Progenitor cell of endocrine pancreas (in vitro differentiated cells): ENCODE data around the gene MAPK14. TPM values are rescaled to one million over a fixed set of nuclear protein-coding genes. Genes with fewer than 3 reads are reported as not detected.

Experiments used
- DNase-seq: peaks from one replicate; pipeline ENCODE4 v3.0.0; 2021; ENCODE audit warnings: low spot score; ENCODE audit not compliant: unreplicated experiment
- H3K27ac Mint-ChIP-seq: 2 replicates; pipeline ENCODE4 v1.8.0; 2021; ENCODE audit warnings: mild to moderate bottlenecking, moderate library complexity, mixed read lengths
- H3K27me3 Mint-ChIP-seq: 2 replicates; pipeline ENCODE4 v1.8.0; 2021; ENCODE audit warnings: mixed read lengths
- H3K36me3 Mint-ChIP-seq: 2 replicates; pipeline ENCODE4 v1.8.0; 2022; ENCODE audit warnings: mixed read lengths; ENCODE audit not compliant: insufficient read depth
- H3K4me1 Mint-ChIP-seq: 2 replicates; pipeline ENCODE4 v1.8.0; 2021; ENCODE audit warnings: low read depth, mixed read lengths
- H3K4me3 Mint-ChIP-seq: 2 replicates; pipeline ENCODE4 v1.8.0; 2021; ENCODE audit warnings: low read depth, mild to moderate bottlenecking, moderate library complexity, mixed read lengths
- H3K9me3 Mint-ChIP-seq: 2 replicates; pipeline ENCODE4 v1.8.0; 2021; ENCODE audit warnings: low read depth, mixed read lengths
- CTCF ChIP-seq: fragments of 200-600 bp; sonication (generic); IDR thresholded peaks from one replicate; pipeline ENCODE4 v1.5.0; 2021; ENCODE audit warnings: antibody characterized with exemption, mild to moderate bottlenecking; ENCODE audit not compliant: unreplicated experiment
- total RNA-seq: library from RNA; stranded (reverse); gene quantifications from 2 replicates; pipeline ENCODE4 v1.2.1, GENCODE V29; 2021

MAPK14 gene
- total RNA-seq, 1 donor from 2014 or later = 43.7 TPM

GRCh38 chr6:36132246-36132895, 104.8 kb downstream of the MAPK14 start:
- peaks cover 14% of the 10 kb centered on the region for H3K4me1 Mint-ChIP-seq
- peak overlapping the region; percentile 45 for H3K27ac Mint-ChIP-seq
- peak overlapping the region; percentile 5 for H3K4me3 Mint-ChIP-seq
- H3K36me3 Mint-ChIP-seq = peaks cover 14% of the 10 kb centered on the region
- no peak for DNase-seq
- no peaks in the 10 kb centered on the region for H3K9me3 Mint-ChIP-seq
- peaks cover 3% of the 10 kb centered on the region for H3K27me3 Mint-ChIP-seq
- no peak for TF ChIP-seq CTCF

GRCh38 chr6:36133148-36133547, 105.5 kb downstream of the MAPK14 start:
- H3K27ac Mint-ChIP-seq = no peak overlapping the region
- H3K27me3 Mint-ChIP-seq = peaks cover 3% of the 10 kb centered on the region
- peaks cover 14% of the 10 kb centered on the region for H3K4me1 Mint-ChIP-seq
- no peak for TF ChIP-seq CTCF
- no peak overlapping the region for H3K4me3 Mint-ChIP-seq
- H3K36me3 Mint-ChIP-seq = peaks cover 14% of the 10 kb centered on the region
- DNase-seq = no peak
- H3K9me3 Mint-ChIP-seq = no peaks in the 10 kb centered on the region

- H3K27me3 Mint-ChIP-seq = peaks cover 3% of the 10 kb centered on the region
- no peak overlapping the region for H3K27ac Mint-ChIP-seq
- no peaks in the 10 kb centered on the region for H3K9me3 Mint-ChIP-seq
- no peak for DNase-seq
- H3K36me3 Mint-ChIP-seq = peaks cover 14% of the 10 kb centered on the region
- H3K4me3 Mint-ChIP-seq = no peak overlapping the region
- peaks cover 14% of the 10 kb centered on the region for H3K4me1 Mint-ChIP-seq
- no peak for TF ChIP-seq CTCF
Observed at GRCh38 chr6:36133912-36134311, 106.3 kb downstream of the MAPK14 start.

GRCh38 chr6:36135053-36135731, 107.6 kb downstream of the MAPK14 start:
- no peak for TF ChIP-seq CTCF
- no peak for DNase-seq
- Mint-ChIP-seq H3K4me1 (peaks cover 14% of the 10 kb centered on the region), H3K36me3 (peaks cover 21% of the 10 kb centered on the region), H3K9me3 (no peaks in the 10 kb centered on the region), H3K27me3 (peaks cover 3% of the 10 kb centered on the region), H3K4me3 (no peak overlapping the region), H3K27ac (no peak overlapping the region)

GRCh38 chr6:36136034-36136433, 108.4 kb downstream of the MAPK14 start:
- no peak for TF ChIP-seq CTCF
- Mint-ChIP-seq H3K4me1 (peaks cover 12% of the 10 kb centered on the region), H3K4me3 (no peak overlapping the region), H3K27ac (no peak overlapping the region), H3K9me3 (no peaks in the 10 kb centered on the region), H3K36me3 (peaks cover 21% of the 10 kb centered on the region), H3K27me3 (peaks cover 3% of the 10 kb centered on the region)
- DNase-seq = no peak
